Measurements from ENCODE around the gene HOXC6.
A peak's percentile ranks its signal among the peaks of the same experiment; 100 is the strongest.

The HOXC6 gene

GRCh38 chr12:54042970-54043853 lies 15.0 kb downstream of the HOXC6 start:
- DNase-seq, result no peak

DNA sequence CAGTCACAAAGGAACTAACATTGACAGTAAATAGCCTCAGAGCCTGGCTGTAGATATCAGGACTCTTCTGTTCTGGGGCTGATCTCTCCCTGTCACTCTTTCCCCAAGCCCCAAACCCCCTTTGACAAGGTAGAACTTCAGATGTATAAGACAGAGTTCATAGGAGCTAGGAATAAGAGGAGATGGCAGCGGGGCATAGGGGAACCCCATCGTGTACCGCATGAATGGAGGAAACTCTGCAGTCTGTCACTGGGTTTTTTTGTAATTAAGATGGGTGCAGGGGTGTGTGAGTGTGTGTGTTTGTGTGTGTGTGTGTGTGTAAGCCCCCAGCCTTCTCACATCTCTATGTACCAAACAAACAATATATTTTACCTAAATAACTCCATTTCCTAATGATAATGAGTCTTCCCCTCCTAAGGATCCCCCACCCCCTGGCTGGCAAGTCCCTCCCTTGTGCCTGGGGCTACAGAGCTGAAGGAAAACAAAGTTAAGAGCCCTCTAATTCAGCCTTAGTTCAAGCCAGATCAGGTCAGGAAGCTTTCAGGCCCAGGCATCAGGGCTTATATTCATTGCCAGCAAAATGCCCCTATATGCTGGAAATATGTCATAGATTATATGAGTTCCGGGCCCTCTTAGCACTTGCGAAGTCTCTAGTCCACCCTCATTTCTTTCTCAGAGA lies 16.3 kb downstream of the HOXC6 start:
- DNase-seq, result no peak

- DNase-seq, result no peak
These were observed 17.2 kb downstream of the HOXC6 start for GRCh38 chr12:54045401-54045800.

GRCh38 chr12:54045868-54046521 lies 17.8 kb downstream of the HOXC6 start:
- no peak for DNase-seq

- DNase-seq, result no peak
These were observed 18.5 kb downstream of the HOXC6 start for GRCh38 chr12:54046809-54047159.

DNA sequence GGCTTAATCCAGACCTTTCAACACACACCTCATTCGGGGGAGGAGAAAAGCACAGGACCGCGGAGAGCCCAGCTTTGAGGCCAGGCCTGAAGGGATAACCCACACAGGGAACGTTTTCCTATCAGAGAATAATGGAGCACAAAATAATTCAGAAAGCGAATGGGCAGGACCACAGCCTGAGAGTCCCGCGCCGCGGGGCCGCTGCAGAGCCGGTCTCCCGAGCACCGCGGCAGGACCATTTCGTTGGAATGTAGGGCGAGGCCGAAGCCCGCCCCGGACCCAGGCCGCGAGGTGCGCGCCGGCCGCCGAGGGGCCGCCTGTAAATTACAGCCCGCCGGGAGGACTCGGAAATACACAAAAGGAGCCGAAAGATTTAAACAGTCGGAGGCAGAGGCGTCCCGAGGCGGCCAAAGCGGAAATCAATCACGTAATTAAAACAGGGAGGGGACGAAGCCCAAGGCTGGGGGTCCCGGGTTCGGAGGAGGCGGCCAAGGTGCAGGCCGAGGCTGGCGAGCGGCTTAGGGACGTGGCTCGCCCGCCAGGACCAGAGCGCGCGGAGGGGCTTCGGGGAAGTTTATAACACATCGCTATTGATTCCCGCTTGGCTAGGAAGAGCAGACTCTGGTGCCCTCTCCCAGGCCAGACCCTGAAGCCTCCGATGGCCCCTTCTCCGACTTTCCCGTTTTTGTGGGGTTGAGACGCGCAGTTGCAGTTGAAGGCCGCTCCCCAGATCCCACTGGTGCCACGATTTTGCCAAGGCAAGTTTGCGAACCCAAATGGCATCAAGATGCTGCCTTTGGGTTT lies 19.1 kb downstream of the HOXC6 start:
- DNase-seq, result no peak

DNA sequence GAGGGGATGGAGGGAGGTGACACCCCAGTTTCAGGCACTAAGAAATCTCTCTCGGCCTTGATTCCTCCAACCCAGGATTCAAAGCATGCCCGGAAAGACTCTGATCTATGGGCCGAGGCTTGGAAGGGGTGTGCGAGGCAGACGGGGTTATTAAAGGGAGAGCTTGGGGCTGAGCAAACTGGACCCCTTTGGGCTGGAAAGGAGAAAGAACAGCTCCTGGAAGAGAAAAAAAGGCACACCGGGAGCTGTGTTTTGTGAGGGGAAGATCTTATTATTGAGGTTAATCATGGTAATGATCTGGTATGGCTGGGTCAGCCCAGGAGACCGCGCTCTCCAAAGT lies 19.7 kb downstream of the HOXC6 start:
- no peak for DNase-seq

GRCh38 chr12:54048406-54049093 lies 20.3 kb downstream of the HOXC6 start:
- no peak for DNase-seq

GRCh38 chr12:54049108-54049507 lies 20.9 kb downstream of the HOXC6 start:
- no peak for DNase-seq

- no peak for DNase-seq
These were observed 22.2 kb downstream of the HOXC6 start for GRCh38 chr12:54050482-54050810.

DNA sequence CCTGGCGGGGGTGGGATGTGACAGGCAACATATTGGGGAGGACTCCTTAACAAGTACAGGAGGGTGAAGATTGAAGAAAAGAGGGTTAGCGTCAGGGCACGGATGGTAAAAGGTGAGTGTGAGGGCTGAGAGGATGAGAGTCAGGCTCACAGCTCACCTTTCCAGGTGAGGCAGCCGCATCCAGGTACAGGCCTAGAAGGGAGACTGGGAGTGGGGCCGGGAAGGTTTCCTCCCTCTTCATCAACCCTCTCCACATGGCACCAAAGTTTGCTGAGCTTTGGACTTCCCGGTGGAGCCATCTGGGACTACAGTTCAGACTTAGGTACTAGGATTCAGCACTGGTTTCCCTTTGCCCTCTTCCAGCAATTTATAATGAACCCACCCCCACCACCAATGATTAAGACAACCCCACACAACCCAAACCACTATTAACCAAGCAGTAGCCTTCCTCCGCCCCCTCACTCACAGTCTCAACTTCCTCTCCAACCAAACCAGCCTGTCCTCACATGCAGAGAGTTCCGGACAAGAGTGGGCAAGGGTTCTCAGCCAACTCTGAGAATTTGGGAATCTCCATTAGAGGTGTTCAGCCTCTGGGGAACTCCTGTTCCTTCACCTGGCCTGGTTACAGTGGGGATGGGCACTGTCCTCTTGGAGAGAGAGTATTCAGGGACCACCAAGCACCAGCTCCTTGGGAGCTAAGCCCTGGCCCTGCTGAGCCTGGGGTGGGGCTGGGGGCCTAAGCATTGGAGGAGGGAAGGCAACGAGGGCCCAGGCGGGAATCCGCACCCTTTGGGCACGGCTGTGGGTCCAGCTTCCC lies 23.0 kb downstream of the HOXC6 start:
- no peak for DNase-seq

DNA sequence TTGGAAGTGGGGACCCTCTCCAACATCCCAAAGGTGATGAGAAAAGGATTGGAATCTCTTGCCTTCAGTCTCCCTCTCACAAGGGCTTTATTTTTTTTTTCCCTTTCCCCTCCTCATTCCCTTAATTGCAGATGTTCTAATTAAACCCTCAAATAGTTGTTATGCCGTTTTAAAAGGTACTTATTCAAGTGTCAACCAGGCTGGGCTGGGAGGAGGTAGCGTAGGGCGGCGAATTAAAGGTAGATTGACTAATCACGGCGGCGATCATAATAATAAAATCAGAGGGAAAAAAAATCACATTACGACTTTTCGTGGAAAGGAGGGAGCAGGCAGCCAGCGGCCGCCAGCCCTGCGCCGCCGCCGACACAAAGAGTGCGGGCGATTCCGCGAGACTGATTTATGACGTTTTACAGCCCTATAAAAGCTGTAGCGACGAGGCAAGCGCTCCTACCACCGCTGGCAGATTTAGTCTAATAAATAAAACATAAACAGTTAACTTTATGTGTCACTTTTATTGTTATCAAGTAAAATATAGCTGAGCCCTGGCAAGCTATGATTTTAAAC lies 23.7 kb downstream of the HOXC6 start:
- DNase-seq, result no peak

DNA sequence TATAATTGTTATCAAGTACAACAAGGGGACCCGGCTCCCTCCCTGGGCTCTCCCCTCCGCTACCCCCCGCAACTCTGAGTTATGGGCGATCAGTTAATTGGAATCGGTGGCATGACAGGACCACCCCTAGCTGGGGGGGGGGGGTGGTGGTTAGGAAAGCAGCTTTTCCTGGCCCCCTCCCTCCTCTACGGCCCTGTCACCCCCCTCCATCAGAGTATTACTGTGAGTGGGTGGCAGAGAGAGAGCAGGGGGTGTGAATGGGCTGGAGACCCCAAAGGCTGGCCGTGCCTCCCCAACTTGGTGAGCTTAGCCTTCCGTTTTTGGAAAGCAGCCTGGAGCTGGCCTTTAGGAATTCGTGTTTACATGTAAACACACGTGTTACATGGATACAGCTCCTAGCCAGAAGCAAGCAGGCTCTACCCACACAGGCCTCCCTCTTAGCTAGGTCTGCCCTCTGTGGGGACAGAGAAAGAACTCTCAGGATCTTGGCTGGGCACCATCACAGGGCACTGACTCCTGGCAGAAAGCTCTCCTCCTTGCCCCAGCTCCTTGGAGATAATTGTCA lies 24.3 kb downstream of the HOXC6 start:
- no peak for DNase-seq

- peak in 1 of 5 donors; percentile 14 for DNase-seq
These were observed 24.9 kb downstream of the HOXC6 start for GRCh38 chr12:54053003-54053750.

- no peak for DNase-seq
These were observed 25.8 kb downstream of the HOXC6 start, which contains the start of gene HOXC4 for GRCh38 chr12:54053751-54054741. Gene HOXC4 (plus strand): TSS chr12:54053835. CDS start chr12:54053923, 88 bp downstream.

DNA sequence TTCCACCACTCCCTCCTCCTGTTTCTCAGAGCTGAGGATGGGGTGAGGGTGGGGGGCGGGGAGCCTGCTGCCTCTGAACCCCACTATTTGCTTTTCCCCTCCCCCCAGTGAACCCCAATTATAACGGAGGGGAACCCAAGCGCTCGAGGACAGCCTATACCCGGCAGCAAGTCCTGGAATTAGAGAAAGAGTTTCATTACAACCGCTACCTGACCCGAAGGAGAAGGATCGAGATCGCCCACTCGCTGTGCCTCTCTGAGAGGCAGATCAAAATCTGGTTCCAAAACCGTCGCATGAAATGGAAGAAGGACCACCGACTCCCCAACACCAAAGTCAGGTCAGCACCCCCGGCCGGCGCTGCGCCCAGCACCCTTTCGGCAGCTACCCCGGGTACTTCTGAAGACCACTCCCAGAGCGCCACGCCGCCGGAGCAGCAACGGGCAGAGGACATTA lies 26.5 kb downstream of the HOXC6 start:
- DNase-seq, result no peak

- DNase-seq, result no peak
These were observed 27.3 kb downstream of the HOXC6 start for GRCh38 chr12:54055552-54055951.

- DNase-seq, result no peak
These were observed 27.9 kb downstream of the HOXC6 start for GRCh38 chr12:54056110-54056509.

Measured in T-helper 1 cell (primary cell).